Spleen (tissue), 11 donors: Measurements from ENCODE around the gene FANCL. TPM values are rescaled to one million over a fixed set of nuclear protein-coding genes. Genes with fewer than 3 reads are reported as not detected.

Source experiments
- DNase-seq: peaks from one replicate; pipeline ENCODE4 v3.0.0-alpha.2; 2020
- H3K27ac ChIP-seq, 8 donors: fragments of 200-600 bp; sonication (generic) in 7 of 8; 1 replicate in 4 of 8; 2 replicates in 4 of 8; pipeline versions ENCODE4 v1.5.0 to v1.8.0; 2016 to 2021; ENCODE audit warnings: inconsistent platforms in 4 of 8, mild to moderate bottlenecking in 4 of 8, moderate library complexity in 1 of 8
- H3K27me3 ChIP-seq, 7 donors: fragments of 200-600 bp; sonication (generic) in 6 of 7; replicated peaks in 1 of 7; 1 replicate in 4 of 7; 2 replicates in 3 of 7; pipeline versions ENCODE4 v1.5.0 to v1.8.0; 2016 to 2021; ENCODE audit warnings: inconsistent platforms in 3 of 7, mild to moderate bottlenecking in 1 of 7
- H3K36me3 ChIP-seq, 6 donors: fragments of 200-600 bp; sonication (generic) in 5 of 6; 1 replicate in 4 of 6; 2 replicates in 2 of 6; pipeline versions ENCODE4 v1.5.0 to v1.8.0; 2016 to 2021; ENCODE audit warnings: inconsistent platforms in 2 of 6
- H3K4me1 ChIP-seq, 6 donors: fragments of 200-600 bp; sonication (generic) in 5 of 6; 1 replicate in 3 of 6; 2 replicates in 3 of 6; pipeline versions ENCODE4 v1.5.0 to v1.8.0; 2016 to 2021; ENCODE audit warnings: inconsistent platforms in 3 of 6
- H3K4me3 ChIP-seq, 8 donors: fragments of 200-600 bp; sonication (generic) in 7 of 8; 1 replicate in 4 of 8; 2 replicates in 4 of 8; pipeline versions ENCODE4 v1.5.0 to v1.8.0; 2016 to 2021; ENCODE audit warnings: inconsistent platforms in 4 of 8, mild to moderate bottlenecking in 4 of 8, moderate library complexity in 2 of 8
- H3K9me3 ChIP-seq, 8 donors: fragments of 200-600 bp; sonication (generic) in 7 of 8; 1 replicate in 4 of 8; 2 replicates in 4 of 8; pipeline versions ENCODE4 v1.5.0 to v1.8.0; 2016 to 2021; ENCODE audit warnings: inconsistent platforms in 4 of 8
- CTCF ChIP-seq, 11 experiments: fragments of 200-600 bp in 7 of 11; fragments of 450-650 bp in 4 of 11; sonication (generic) in 4 of 11; IDR thresholded peaks in 8 of 11; conservative IDR thresholded peaks in 3 of 11; 1 replicate in 7 of 11; 2 replicates in 4 of 11; pipeline versions ENCODE4 v1.4.0 to v1.8.0; 2016 to 2021; ENCODE audit warnings: antibody characterized with exemption in 11 of 11, inconsistent platforms in 4 of 11, mild to moderate bottlenecking in 1 of 11
- POLR2A ChIP-seq, 3 donors: fragments of 450-650 bp; IDR thresholded peaks; one replicate each; pipeline ENCODE4 v1.5.1; 2017; ENCODE audit warnings: antibody characterized with exemption in 3 of 3, mild to moderate bottlenecking in 1 of 3
- POLR2AphosphoS5 ChIP-seq, 3 donors: sonication (generic); formaldehyde crosslinking; IDR thresholded peaks; one replicate each; pipeline ENCODE4 v1.5.1; 2017; ENCODE audit warnings: antibody characterized with exemption in 3 of 3
- WGBS, 5 donors: extraction: QIAGEN DNeasy Blood & Tissue Kit in 3 of 5; methylation state at CpG; one replicate each; pipeline versions ENCODE4 v1.1.5 to v1.1.7; 2013 to 2018; 5-methylcytosine and 5-hydroxymethylcytosine counted together
- intact Hi-C: fragments of 100-400 bp; cut with DNase I; formaldehyde crosslinking; loops from one replicate; pipeline ENCODE4 v1.15.0; 2023; ENCODE audit warnings: low total_unique reads
- polyA plus RNA-seq, 3 donors: library from polyadenylated mRNA; stranded (reverse); fragments of 200-250 nt; gene quantifications; one replicate each; pipeline ENCODE4 v1.2.1, GENCODE V29; 2013
- total RNA-seq, 7 donors: library from RNA; depleted of rRNA in 3 of 7; stranded (reverse); fragments of >200 nt in 3 of 7; fragmentation: NEBNext Ultra II Directional in 4 of 7; extraction: Animal tissue kit (Norgen Biotek cat#: 25700) in 4 of 7; gene quantifications; one replicate each; pipeline versions ENCODE4 v1.1.0 to v1.2.1, GENCODE V29; 2016 to 2021
- donor health status: healthy with polysubstance abuse.
- donor health status: DM: no; HTN: no; CAD: no; lungs with moderate emphysema.
- donor health status: DM: no; HTN: no; CAD: no.
- donor health status: Bipolar disorder and iron deficiency.
- donor health status: healthy.
- donor health status: DM: no; HTN: no; CAD: no.
- donor health status: DM: yes; HTN: yes; CAD: no.

Gene FANCL
- total and polyA plus RNA-seq, 10 donors, result 15.7 to 50.7 (median 31.6) TPM

DNA sequence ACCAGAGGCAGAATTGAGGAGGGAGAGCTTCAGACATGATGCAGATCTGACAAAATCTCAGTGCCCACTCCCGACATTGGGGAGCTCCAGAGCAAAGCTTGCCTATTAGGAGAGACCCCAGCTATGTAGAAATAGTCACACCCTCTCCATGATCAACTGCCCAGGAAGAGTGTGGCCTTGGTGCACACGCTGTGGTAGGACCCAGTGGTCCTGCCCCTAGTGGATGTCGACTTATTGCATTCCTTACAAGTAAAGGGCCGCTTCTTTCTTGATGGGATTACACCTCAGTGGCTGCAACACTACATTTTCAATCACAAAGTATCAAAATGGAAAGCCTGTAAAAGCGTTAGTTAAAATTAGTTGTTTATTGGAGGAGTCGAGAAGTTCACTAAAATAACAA, 130.4 kb downstream of the FANCL start:
- intact Hi-C loops, result no loop called here
- Histone ChIP-seq H3K36me3 (peaks cover 0 to 5% (median 0%) of the 10 kb centered on the region in 6 donors), H3K4me1 (peaks cover 0 to 22% (median 0%) of the 10 kb centered on the region in 6 donors), H3K27ac (no peak overlapping the region), H3K9me3 (no peaks in the 10 kb centered on the region), H3K4me3 (no peak overlapping the region), H3K27me3 (no peaks in the 10 kb centered on the region)
- no peak for TF ChIP-seq CTCF (IDR thresholded peaks at IDR 0.05 in 8 of 11, conservative IDR thresholded peaks at IDR 0.05 in 3 of 11)
- TF ChIP-seq POLR2A (IDR thresholded peaks at IDR 0.05), result no peak
- TF ChIP-seq POLR2AphosphoS5 (IDR thresholded peaks at IDR 0.05), result no peak
- 96 to 98% (median 97%) methylated on average over 6 of the region's 6 CpGs for WGBS, 5 donors
- no peak for DNase-seq

DNA sequence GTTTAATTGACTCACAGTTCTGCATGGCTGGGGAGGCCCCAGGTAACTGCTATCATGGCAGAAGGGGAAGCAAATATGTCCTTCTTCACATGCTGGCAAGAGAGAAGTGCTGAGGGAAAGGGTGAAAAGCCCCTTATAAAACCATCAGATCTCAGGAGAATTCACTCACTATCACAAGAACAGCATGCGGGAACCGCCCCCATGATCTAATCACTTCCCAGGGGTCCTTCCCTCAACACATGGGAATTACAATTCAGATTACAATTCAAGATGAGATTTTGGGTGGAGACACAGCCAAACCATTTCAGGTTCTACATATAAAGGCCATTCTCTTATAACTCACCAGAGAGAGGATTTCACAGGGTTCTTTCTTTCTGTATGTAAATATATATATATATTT, 131.6 kb downstream of the FANCL start:
- WGBS, 5 donors, result 90 to 100% (median 96%) methylated on average over 2 of the region's 2 CpGs

More for the DNA sequence above, 131.6 kb downstream of the FANCL start:
- intact Hi-C loops, result no loop called here
- no peaks in the 10 kb centered on the region for H3K27me3 ChIP-seq
- no peak overlapping the region for H3K27ac ChIP-seq
- no peak for DNase-seq
- no peak overlapping the region for H3K4me3 ChIP-seq
- H3K9me3 ChIP-seq, result no peaks in the 10 kb centered on the region
- H3K4me1 ChIP-seq, result peaks cover 0 to 22% (median 0%) of the 10 kb centered on the region in 6 donors
- H3K36me3 ChIP-seq, result peaks cover 0 to 5% (median 0%) of the 10 kb centered on the region in 6 donors
- no peak for TF ChIP-seq POLR2AphosphoS5 (IDR thresholded peaks at IDR 0.05)
- no peak for TF ChIP-seq POLR2A (IDR thresholded peaks at IDR 0.05)
- TF ChIP-seq CTCF (IDR thresholded peaks at IDR 0.05 in 8 of 11, conservative IDR thresholded peaks at IDR 0.05 in 3 of 11), result no peak

Other genes with a start within 250 kb of the FANCL start
- 10 to 100 TPM; 22.1 to 25.4 (median 24.6) TPM for gene VRK2, start 194.5 kb downstream of the FANCL start, total RNA-seq
- 10 to 100 TPM in 1 of 3 donors, 1 to 10 TPM in 2; 7.4 to 10.3 (median 9.0) TPM for gene VRK2, start 194.5 kb downstream of the FANCL start, polyA plus RNA-seq